ENCODE data around the gene ANKRD42. TPM values are rescaled to one million over a fixed set of nuclear protein-coding genes. Genes with fewer than 3 reads are reported as not detected.

The ANKRD42 gene
- polyA plus RNA-seq, 1 of the 3 experiments (the other 2 are of a cell fraction) = 13.3 TPM

DNA sequence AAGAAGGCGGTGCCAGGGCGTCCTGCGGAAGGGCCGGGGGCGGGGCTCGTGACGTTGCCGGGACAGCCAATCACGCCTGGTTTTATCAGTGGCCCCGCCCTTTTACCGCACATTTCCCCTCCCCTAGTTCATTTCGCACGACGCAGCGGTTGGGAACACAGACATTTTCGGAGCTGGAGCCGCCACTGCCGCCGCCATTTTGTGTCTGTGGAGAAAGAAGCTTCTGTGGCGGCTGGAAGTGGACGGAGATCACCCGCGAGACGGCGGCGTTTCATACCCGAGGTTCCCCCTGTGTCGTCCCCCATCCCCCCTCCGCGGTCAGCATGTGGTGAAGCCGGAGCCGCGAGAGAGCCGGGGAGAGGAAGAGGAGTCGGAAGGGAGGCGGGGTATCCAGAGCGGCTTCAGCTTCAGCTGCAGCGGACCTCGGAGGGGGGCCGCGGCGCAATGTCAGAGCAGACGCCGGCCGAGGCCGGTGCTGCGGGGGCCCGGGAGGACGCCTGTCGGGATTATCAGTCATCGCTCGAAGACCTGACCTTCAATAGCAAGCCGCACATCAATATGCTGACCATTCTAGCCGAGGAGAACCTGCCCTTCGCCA lies 36.4 kb upstream of the ANKRD42 start, which contains the start of gene PCF11 (continued):
- TF ChIP-seq CHD2 (IDR thresholded peaks at IDR 0.05; ENCODE audit: low read length, partially characterized antibody) (no peak), FOXM1 (IDR thresholded peaks at IDR 0.05; ENCODE audit: low read depth) (no peak), TEAD4 (IDR thresholded peaks at IDR 0.05; ENCODE audit: borderline replicate concordance, insufficient read depth) (peak; percentile 62; the same call in 1 of the 2 replicates), GATA2 (CRISPR knock-in tag; IDR thresholded peaks at IDR 0.05) (no peak), JUND (IDR thresholded peaks at IDR 0.05) (no peak)
- TF ChIP-seq, protein P1, sequence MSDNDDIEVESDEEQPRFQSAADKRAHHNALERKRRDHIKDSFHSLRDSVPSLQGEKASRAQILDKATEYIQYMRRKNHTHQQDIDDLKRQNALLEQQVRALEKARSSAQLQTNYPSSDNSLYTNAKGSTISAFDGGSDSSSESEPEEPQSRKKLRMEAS (IDR thresholded peaks at IDR 0.05; ENCODE audit: low read depth) = no peak; the same call in 1 of the 2 replicates
- TF ChIP-seq, protein P2, sequence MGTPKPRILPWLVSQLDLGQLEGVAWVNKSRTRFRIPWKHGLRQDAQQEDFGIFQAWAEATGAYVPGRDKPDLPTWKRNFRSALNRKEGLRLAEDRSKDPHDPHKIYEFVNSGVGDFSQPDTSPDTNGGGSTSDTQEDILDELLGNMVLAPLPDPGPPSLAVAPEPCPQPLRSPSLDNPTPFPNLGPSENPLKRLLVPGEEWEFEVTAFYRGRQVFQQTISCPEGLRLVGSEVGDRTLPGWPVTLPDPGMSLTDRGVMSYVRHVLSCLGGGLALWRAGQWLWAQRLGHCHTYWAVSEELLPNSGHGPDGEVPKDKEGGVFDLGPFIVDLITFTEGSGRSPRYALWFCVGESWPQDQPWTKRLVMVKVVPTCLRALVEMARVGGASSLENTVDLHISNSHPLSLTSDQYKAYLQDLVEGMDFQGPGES (IDR thresholded peaks at IDR 0.05; ENCODE audit: low read depth, low read length) = no peak

DNA sequence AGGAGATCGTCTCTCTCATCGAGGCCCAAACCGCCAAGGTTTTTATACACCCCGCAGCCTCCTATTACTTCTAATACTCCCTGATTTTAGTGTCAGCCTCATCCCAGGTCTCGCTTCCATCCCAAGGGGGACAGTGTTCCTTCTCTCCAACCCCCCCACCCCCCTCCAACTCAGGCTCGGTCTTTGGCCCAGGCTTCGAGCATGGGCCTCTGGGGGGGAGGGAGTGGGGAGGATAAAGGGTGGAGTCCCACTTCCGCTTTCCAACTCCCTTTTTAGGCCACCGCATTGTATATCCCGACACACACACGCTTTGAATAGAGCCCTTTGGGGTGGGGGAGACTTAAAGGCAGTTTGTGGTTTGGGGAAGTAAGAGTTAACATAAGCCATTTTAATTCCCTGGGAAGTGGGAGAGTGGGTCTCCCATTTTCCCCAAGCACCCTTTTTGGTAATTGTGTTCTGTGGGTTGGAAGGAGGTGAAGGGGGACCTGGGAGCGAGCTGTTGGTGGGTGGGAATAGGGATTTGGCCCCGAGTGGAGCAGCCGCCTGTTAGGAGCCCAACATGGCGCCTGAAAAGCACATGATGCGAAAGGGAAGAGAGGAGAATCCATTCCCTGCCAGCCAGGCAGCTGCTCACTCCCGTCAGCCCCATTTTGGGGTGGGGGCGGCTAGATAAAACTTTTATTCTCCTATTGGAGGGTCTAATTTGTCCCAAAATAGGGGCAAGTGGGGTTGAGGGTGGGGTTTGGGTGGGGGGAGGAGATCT lies 35.7 kb upstream of the ANKRD42 start:
- Histone ChIP-seq H3K4me3 (ENCODE audit: low read depth in 2 of 2, low read length in 1 of 2) (peak overlapping the region; percentile 92 to 95), H3K79me2 (ENCODE audit: insufficient read depth) (peaks cover 59% of the 10 kb centered on the region), H3K9me3 (no peaks in the 10 kb centered on the region), H3K9ac (peak overlapping the region; percentile 98), H2AFZ (ENCODE audit: low read depth) (no peak overlapping the region), H3K9me2 (no peaks in the 10 kb centered on the region), H3K4me1 (ENCODE audit: control insufficient read depth in 1 of 2, insufficient read depth in 2 of 2, low read depth in 1 of 2, low read length in 1 of 2) (peaks cover 11 to 16% of the 10 kb centered on the region in 2 experiments; a peak in 3 of 4 replicates), H3K27ac (ENCODE audit: low read depth in 2 of 2, low read length in 1 of 2) (peak overlapping the region; percentile 96 to 98), H3F3A (replicated peaks; ENCODE audit: insufficient read depth) (peaks cover 15% of the 10 kb centered on the region), H3K4me2 (peak overlapping the region; percentile 91), H3K27me3 (ENCODE audit: insufficient read depth) (no peaks in the 10 kb centered on the region), H3K36me3 (replicated peaks in 1 of 2; ENCODE audit: control insufficient read depth in 1 of 2, insufficient read depth in 2 of 2, low read length in 1 of 2) (peaks cover 32 to 38% of the 10 kb centered on the region in 2 experiments), H4K20me1 (ENCODE audit: insufficient read depth) (peaks cover 46% of the 10 kb centered on the region)
- peak; percentile 84 for TF ChIP-seq YY1 (IDR thresholded peaks at IDR 0.05; ENCODE audit: low read depth)
- peak; percentile 30; the same call in 1 of the 2 replicates for TF ChIP-seq ELF1 (IDR thresholded peaks at IDR 0.05)
- TF ChIP-seq, protein P3, sequence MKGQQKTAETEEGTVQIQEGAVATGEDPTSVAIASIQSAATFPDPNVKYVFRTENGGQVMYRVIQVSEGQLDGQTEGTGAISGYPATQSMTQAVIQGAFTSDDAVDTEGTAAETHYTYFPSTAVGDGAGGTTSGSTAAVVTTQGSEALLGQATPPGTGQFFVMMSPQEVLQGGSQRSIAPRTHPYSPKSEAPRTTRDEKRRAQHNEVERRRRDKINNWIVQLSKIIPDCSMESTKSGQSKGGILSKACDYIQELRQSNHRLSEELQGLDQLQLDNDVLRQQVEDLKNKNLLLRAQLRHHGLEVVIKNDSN (IDR thresholded peaks at IDR 0.05; ENCODE audit: borderline replicate concordance, low read depth) = peak; percentile 35; the same call in 1 of the 2 replicates
- no peak for TF ChIP-seq TEAD4 (IDR thresholded peaks at IDR 0.05; ENCODE audit: borderline replicate concordance, insufficient read depth)
- TF ChIP-seq, protein P1 (IDR thresholded peaks at IDR 0.05; ENCODE audit: low read depth) = peak; percentile 77
- TF ChIP-seq, protein P4, sequence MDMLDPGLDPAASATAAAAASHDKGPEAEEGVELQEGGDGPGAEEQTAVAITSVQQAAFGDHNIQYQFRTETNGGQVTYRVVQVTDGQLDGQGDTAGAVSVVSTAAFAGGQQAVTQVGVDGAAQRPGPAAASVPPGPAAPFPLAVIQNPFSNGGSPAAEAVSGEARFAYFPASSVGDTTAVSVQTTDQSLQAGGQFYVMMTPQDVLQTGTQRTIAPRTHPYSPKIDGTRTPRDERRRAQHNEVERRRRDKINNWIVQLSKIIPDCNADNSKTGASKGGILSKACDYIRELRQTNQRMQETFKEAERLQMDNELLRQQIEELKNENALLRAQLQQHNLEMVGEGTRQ (IDR thresholded peaks at IDR 0.05; ENCODE audit: borderline replicate concordance, low read depth, low read length) = 0 out of 2 replicates have a peak, but pooled peaks have one; percentile 11
- TF ChIP-seq MXI1 (IDR thresholded peaks at IDR 0.05; ENCODE audit: low read depth, low read length) = peak; percentile 84
- TF ChIP-seq TAF1 (IDR thresholded peaks at IDR 0.05; ENCODE audit: borderline replicate concordance, low read depth, low read length) = peak; percentile 32; the same call in 1 of the 2 replicates
- TF ChIP-seq GABPA (IDR thresholded peaks at IDR 0.05; ENCODE audit: low read depth) = no peak
- ChIA-PET POLR2A (interaction anchor here (0.6 to 2.3 kb wide), 6 partner anchors 82 to 257 kb away, joined by 3 to 14 read pairs (median 6); partner anchors contain the start of genes DDIAS, PRCP and RAB30), CTCF (no interaction called here)
- peak; percentile 47 for DNase-seq
- 0% methylated on average over 18 of the region's 18 CpGs for WGBS (ENCODE audit: low lambda C conversion rate)
